ENCODE results near the gene MELK.

Gene MELK

DNA sequence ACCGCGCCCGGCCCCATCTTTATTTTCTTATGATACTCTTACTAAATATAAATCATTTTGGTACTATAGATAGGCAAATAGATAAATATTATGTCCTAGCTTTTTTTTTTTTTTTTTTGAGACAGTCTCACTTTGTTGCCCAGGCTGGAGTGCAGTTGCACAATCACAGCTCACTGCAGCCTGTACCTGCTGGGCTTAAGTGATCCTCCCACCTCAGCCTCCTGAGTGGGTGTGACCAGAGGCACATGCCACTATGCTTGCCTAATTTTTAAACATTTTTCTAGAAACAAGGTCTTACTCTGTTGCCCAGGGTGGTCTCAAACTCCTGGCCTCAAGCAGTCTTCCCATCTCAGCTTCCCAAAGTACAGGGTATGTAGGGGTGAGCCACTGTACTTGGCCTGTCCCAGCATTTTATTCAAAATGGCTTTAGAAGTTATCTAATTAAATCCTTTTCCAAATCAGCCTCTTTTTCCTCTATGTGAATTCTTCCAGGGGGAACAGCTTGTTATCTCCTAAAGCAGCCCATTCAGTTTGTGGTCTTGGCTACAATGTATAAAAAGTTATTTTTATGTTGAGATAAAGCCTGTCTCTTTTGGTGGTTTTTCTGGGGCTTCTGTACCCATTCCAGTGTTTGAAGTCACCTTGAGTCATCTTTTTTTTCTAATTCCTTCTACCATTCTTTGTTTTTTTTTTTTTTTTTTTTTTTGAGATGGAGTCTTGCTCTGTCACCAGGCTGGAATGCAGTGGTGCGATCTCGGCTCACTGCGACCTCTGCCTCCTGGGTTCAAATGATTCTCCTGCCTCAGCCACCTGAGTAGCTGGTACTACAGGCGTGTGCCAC lies 12.1 kb downstream of the MELK start:
- peak; percentile 16 for DNase-seq (ENCODE audit: low spot score)

DNA sequence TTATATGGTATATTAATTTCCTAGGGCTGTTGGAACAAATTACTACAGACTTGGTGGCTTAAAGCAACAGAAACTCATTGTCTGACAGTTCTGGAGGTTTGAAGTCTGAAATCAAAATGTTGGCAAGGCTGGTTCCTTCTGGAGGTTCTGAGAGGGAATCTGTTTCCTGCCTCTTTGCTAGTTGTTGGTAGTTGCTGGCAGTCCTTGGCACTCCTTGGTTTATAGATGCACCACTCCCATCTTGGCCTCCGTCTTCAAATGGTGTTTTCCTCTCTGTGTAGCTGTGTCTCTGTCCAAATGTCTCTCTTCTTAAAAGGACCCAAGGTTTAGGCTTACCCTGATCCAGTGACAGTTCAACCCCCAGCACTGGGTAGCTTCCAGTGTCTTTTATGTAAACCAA lies 17.5 kb downstream of the MELK start:
- DNase-seq (ENCODE audit: low spot score), result no peak

DNA sequence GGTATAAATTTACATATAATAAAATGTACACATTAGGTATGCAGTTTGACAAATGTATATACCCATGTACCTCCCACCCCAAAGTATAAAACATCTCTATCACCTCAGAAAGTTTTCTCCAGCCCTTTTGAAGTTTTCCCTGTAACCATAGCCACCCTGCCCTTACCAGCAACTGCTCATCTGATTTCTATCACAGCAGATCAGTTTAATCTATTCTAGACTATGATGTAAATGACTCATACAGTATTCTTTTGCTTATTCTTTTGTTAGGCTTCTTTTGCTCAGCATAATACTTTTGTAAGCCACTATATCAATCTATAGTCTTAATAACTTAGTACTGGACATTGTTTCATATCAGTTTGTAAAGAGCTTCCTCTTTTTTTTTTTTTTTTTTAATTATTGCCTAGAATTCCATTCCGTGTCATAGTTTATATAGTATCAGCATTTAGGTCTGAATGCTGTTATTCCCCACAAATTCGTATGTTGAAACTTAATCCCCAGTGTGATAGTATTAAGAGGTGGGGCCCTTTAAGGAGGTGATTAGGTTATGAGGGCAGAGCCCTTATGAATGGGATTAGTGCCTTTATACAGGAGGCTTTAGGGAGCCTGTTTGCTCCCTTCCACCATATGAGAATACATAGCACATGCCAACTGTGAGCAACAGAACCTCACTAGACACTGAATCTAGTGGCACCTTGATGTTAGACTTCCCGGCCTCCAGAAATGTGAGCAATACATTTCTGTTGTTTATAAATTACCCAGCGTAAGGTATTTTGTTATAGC lies 20.3 kb downstream of the MELK start:
- no peak for DNase-seq (ENCODE audit: low spot score)

DNA sequence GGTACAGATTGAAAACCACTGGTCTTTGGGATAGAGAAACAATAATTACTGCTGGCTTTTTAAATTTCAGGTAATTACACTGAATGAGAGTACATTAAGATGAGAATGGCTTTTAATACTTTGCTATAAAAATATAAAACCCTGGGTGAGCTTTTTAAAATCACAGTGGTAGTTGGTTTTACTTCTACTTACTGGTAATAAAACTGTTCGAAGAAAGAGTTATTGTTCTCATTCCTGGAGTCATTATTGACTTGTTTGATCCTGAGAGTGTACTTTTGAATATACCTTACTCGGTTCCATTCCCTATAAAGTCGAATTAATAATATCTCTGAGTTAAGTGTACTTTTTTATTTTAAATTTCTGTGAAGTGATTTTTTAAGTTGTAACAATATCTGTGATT lies 21.5 kb downstream of the MELK start:
- DNase-seq (ENCODE audit: low spot score), result no peak

DNA sequence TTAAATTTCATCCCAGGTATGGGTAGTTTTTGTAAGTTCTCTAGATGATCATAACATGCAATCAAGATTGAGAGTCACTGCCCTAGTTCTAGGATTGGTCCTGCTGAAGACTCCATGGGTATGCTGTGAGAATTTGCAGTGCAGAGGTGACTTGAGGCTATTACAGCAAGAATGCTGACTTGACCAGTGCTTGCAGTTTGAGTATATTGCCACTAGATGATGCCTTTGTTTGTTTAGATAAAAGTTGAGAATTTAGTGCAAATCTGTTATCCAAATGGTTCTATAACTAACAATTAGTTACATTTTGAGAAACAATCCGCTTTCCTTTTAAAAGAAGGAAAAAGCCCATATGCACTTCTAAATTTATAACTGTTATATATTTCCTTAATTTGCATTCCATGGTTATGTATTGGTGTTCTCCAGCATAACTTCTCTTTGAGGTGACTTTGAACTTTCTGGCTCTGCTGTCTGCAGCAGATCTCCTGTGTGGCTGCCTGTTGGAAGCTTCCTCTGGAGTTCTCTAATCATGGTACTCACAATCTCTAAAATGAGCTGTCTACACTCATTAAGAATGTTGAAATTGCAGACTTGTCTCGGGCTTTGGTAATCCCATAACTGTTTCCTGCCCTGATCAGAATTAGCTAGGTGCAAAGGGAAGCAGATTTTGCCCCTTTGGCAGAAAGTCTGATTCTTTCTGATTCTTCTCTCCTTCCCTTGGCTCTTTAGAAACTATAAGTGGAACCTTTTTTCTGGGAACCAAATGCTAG lies 24.9 kb downstream of the MELK start:
- peak; percentile 46 for DNase-seq (ENCODE audit: low spot score)

DNA sequence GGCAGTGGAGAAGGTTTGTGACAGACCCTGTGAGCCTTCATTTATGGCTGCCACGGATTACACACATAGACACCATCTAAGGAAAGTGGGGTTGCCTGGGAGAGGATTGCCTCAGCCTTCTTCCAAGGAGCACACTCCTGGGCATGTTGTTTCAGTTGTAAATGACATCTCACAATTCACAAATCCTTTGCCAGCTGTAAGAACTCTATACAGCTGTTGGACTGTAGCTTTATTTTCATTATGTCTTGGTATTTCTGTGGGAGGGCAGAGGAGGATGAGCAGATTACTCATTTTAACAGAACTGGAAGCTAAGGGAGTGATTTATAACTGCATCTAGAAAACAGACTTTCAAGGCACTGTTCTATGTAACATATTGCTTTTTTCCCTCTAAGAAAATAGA lies 25.6 kb downstream of the MELK start:
- no peak for DNase-seq (ENCODE audit: low spot score)

DNA sequence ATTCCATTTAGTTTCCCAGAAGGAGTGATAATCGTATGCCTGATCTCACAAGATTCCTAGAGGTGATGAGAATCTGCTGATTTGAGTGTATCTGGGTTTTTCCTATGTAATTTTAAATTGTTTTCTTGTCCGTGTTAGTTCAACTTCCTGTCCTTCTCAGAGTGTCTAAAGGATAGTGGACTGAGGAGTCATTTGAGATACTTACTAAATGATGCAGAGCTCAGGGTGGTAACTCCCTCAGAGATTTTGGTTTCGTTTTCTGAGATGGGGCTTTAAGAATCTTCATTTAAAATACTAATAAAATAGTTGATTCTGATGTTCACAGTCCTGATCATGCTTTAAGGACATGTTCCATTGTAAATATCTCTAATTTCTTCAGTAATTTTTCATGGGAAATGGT lies 30.3 kb downstream of the MELK start:
- no peak for DNase-seq (ENCODE audit: low spot score)

DNA sequence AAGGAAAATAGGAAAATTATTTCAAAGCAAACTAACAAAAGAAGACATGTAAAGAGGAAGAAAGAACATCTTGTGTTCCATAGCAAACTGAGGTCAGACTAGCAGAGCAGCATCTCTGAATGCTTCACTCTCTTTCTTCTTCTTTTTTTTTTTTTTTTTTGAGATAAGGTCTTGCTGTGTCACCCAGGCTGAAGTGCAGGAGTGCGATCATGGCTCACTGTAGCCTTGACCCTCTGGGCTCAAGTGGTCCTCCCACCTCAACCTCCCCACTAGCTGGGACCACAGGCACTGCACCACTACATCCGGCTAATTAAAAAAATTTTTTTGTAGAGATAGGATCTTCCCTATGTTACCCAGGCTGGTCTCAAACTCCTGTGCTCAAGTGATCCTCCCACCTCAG lies 36.6 kb downstream of the MELK start:
- DNase-seq (ENCODE audit: low spot score), result no peak

DNA sequence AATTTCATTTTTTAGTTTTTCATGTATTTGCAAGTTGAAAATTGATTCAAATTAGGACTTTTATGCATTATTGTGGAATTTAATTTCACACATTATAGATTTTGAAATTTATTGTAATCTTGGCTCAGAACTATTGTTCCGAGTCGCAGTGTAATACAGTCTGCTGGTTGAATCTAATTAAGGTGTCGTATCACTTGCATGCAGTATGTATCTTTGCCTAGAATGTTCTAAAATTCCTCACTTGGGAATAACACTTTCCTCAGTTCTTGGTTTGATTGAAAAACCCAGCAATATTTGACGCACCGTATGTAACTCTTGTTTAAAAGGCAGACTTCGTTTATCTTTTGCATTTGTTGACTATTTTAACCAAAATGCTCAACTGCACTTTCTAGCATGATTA lies 49.4 kb downstream of the MELK start:
- no peak for DNase-seq (ENCODE audit: low spot score)

DNA sequence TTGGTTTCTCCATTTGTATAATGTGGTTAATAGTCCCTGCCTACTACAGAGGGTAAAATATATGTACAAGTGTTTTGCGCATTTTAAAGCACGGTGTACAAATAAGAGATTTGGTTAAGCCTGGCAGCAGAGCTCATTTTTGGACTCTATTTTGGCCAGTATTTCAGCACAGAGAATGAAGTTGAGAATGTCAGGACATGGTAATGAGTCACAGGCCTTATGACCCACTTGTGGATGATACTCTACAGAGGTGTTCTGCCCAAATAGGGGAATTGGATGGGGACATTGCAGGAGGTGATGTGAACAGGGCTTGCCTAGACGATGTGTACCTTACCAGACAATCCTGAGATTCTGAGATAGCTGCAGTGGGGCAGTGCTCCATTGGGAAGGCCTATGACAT lies 50.6 kb downstream of the MELK start:
- no peak for DNase-seq (ENCODE audit: low spot score)

DNA sequence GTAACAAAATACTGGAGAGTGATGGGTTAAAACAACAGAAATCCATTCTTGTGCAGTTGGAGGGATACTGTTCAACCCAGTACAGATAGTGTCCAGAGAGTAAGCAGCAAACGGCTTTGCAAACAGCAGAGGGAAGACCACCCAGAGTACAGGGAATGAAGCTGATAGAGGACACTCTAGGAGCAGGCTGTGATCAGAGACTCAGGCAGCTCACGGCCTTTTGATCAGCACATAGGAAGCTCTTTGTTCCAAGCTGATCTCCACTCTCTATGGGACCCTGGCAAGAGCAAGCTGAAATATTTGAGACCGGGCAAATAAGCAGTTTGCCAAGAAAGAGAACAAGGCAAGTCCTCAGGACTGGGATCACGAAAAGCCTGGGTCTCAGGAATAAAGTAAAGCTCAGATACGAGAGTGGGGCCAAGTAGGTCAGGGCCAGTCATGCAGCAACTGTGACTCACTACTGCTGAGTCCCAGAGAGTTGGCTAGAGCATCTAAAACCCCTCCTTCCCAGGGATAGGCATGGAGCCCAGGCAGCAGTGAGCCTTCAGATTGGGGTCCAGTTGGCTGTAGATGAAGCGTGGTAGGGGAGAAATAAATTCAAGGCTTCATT lies 52.4 kb downstream of the MELK start:
- DNase-seq (ENCODE audit: low spot score), result no peak

DNA sequence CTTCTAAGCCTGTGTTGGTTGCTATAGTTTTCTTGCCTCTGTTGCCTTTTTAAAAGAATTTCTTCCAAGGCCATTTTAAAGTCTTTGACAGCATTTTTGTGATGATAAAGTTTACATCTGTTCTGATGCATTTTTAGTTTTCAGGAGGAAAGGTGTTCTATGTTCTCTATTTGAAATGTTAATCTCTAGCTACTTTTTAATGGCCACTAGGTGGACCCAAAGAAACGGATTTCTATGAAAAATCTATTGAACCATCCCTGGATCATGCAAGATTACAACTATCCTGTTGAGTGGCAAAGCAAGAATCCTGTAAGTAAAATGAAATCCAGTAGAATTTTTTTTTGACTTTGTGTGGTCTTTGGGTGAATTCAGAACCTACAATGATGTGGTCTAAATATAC lies 60.2 kb downstream of the MELK start:
- DNase-seq (ENCODE audit: low spot score), result peak; percentile 40

DNA sequence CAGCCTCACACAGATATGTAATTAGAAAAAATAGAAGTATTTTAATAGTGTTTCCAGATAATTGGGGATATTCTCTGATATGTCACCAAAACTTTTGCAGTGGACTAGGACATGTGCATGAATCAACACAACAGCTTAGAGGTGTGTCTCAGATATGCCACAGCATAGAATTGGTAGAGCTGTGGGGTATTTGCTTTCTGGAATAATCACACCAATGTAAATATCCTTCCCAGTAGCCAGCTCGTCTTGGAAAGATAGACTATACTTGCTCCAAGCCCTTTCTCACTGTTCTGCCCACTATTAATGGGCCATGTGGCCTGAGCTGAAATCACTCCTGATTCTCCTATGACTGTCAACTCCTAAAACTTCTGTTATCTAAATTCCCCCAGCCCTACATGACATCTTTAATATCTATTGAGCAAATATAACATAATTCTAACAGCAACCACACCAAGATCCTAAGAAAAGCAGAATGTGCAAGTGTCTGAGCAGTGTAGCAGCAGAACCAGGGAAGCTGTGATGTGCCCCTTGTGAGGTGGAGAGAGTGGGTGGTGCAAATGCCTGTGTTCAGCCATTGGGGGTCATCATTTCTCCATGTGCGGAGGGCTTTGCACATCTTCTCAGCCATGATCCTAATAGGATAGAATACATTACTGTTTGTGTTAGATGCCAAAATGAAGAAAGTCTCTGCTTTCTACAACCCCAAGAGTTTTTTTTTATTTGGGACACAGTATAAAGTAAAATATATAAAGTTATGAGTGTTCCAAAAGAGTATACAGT lies 65.0 kb downstream of the MELK start:
- DNase-seq (ENCODE audit: low spot score), result no peak

DNA sequence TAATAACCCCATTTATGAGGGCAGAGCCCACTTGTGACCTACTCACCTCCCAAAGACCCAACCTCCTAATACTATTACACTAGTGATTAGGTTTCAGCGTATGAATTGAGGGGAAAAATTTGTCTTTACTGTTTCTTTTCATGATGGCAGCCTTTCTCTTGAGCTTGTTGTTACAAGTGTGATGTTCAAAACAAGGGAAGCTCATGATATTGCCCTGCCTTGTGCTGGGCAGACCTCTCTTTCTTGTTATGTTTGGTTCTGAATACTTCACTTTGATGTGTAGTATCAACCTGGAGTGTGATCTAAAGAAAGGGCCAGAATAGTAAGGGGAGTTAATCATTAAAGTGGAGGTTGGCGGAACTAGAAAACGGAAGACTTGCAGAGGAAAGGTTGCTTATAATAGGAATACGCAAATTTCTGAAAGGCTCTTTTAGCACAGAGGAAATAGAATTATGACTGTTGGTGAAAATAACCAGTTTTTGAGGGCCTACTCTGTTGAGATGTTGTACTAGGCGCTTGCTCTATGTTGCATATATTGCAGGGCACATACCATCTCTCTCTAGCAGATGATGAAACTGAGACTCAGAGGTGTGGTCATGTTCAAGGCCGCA lies 68.2 kb downstream of the MELK start:
- DNase-seq (ENCODE audit: low spot score), result no peak

DNA sequence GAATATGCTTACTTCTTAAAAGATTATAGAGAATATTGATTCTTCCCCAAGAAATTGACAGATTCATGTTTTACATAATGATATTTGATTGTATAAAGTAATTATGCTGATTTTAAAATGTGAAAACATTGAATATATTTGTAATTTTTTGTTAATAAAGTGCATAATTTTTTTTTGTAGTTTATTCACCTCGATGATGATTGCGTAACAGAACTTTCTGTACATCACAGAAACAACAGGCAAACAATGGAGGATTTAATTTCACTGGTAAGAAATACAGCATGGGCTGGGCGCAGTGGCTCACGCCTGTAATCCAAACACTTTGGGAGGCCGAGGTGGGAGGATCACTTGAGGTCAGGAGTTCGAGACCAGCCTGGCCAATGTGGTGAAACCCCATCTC lies 70.1 kb downstream of the MELK start:
- DNase-seq (ENCODE audit: low spot score), result no peak

DNA sequence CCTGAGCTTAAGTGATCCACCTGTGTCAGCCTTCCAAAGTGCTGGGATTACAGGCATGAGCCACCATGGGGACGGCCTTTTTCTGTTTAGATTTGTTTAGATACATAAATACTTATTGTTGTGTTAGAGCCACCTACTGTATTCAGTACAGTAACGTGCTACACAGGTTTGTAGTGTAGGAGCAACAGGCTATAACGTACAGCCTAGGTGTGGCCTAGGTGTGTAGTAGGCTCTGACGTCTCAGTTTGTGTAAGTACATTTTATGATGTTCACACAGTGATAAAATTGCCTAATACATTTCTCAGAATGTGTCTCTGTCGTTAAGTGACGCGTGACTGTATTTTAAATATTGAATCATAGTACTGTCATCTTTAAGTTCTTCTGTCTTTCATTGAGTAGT lies 84.1 kb downstream of the MELK start:
- no peak for DNase-seq (ENCODE audit: low spot score)

DNA sequence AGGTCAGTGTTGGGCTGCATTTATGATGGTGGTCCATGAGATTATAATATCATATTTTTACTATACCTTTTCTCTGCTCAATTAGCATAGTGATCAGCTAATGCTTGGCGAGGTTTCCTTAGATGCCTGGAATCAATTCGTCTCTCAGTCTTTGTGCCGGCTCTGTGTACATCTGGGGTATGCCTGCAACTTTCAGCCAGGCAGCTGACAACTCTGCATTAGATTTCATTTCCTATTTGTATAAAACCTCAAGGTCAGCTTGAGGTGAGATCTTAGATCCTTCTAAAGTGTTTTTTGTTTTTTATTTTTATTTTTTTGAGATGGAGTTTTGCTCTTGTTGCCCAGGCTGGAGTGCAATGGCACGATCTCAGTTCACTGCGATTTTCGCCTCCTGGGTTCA lies 86.8 kb downstream of the MELK start:
- no peak for DNase-seq (ENCODE audit: low spot score)

DNA sequence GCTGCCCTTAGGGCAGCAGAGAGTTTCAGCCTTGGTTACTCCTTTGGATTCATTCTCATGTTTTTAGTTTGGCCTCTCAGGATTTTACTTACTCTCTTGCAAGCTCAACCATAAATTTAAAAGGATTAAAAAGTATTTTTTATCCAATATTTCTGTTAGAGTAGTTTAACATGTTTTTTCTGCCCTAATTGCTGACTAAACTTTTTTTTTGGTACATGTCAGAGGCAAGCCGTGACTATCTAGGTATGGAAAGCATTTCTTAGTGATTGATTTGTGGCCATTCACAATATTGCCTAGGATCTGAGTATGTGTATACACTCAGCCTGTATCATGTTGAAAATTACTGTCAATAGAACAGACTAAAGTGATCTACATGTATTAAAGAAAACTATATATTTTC lies 92.1 kb downstream of the MELK start:
- DNase-seq (ENCODE audit: low spot score), result no peak

DNA sequence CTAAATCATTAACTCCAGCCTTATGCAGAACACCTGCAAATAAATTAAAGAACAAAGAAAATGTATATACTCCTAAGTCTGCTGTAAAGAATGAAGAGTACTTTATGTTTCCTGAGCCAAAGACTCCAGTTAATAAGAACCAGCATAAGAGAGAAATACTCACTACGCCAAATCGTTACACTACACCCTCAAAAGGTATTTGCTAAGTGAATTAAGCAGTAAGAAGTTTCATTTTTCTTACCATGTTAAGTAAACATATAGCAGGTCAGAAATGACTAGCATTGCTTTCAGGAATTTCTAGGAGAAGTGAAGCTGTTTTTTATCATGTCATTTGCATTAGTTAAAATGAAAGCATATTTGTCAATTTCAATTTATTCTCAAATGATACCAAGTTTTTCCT lies 92.7 kb downstream of the MELK start:
- no peak for DNase-seq (ENCODE audit: low spot score)

DNA sequence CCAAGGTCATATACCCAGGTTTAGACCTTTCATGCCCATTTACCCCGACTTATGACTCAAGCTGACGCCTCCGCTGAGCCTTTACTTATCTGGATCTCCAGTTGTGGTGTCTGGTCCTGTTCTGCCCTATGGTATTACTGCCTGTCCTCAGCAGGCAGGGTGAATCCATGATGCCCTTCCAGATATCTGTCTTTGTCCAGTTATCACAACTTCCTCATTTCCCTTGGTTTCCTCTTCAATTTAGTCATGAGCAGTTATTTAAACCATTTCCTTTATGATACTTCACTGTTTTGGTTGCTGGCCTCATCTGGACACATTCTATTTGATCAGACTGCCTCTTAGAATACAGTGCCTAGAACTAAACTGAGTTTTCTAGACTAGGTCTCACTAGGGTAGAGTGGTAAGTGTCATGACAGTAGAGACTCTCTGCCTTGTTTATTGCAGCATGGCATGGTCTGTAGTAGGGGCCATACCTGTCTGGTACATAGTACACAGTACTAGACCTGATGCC lies 93.3 kb downstream of the MELK start:
- peak; percentile 25 for DNase-seq (ENCODE audit: low spot score)

DNA sequence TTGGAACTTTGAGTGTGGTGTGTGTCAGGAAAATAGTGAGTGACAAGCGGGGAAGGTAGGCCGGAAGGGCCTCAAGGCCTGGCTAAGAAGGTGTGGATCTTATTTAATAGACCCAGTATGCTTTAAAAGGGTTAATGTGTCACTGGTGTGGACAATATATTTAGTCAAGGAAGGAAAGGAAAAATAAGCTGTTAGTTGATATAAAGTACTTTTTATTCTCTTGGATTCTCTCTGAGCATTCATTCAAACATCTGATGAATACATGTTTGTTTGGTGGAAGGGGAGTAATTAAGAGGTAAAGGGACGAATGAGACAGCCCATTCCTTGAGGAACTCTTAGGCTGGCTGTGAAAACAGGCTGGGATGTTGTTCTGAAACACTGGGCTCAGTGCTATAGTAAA lies 98.9 kb downstream of the MELK start:
- DNase-seq (ENCODE audit: low spot score), result no peak

Data from SW480 (cell line).